Gastroesophageal sphincter (tissue), 3 donors: ENCODE measurements around the gene FGFR3.

Experiments
- CTCF ChIP-seq, 4 experiments: fragments of 200-600 bp in 2 of 4; fragments of 450-650 bp in 2 of 4; sonication (generic) in 1 of 4; IDR thresholded peaks; one replicate each; pipeline ENCODE4 v1.5.1; 2017 to 2019; ENCODE audit warnings: antibody characterized with exemption in 4 of 4, mild to moderate bottlenecking in 2 of 4, moderate library complexity in 2 of 4
- EP300 ChIP-seq: sonication (generic); formaldehyde crosslinking; IDR thresholded peaks from one replicate; pipeline ENCODE4 v1.6.1; 2017; ENCODE audit warnings: antibody characterized with exemption, mild to moderate bottlenecking
- POLR2A ChIP-seq, 2 donors: fragments of 450-650 bp; IDR thresholded peaks; one replicate each; pipeline ENCODE4 v1.6.1; 2017; ENCODE audit warnings: antibody characterized with exemption in 2 of 2, mild to moderate bottlenecking in 2 of 2, moderate library complexity in 1 of 2
- POLR2AphosphoS5 ChIP-seq: sonication (generic); formaldehyde crosslinking; IDR thresholded peaks from one replicate; pipeline ENCODE4 v1.6.1; 2017; ENCODE audit warnings: antibody characterized with exemption

- no peak for TF ChIP-seq CTCF (IDR thresholded peaks at IDR 0.05)
- TF ChIP-seq EP300, result no peak
- no peak for TF ChIP-seq POLR2A (IDR thresholded peaks at IDR 0.05)
- no peak for TF ChIP-seq POLR2AphosphoS5
Observed at GRCh38 chr4:1760521-1761071, 32.5 kb upstream of the FGFR3 start.
